Measurements from ENCODE around the gene CMYA5.

CMYA5 gene

GRCh38 chr5:79800979-79801827 lies 111.6 kb downstream of the CMYA5 start:
- FAIRE-seq, result no peak

DNA sequence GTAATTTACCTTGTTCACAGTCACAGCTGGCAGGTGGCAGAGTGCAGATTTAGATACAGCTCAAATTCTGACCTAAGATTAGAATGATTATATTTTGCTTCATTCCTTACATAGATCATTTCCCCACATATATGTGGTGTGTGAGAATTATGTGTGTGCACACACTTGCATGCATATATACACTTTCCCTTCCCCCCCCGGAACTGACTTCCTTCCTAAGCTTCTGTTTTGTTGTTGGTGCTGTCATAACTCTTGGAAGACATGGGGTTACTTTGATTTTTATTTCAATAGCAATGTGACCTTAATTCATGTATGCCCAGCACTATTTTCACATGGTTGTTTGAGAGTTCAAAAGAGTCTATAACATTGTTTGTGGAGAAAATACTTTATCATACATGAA lies 112.8 kb downstream of the CMYA5 start:
- no peak for FAIRE-seq

GRCh38 chr5:79803007-79803406 lies 113.4 kb downstream of the CMYA5 start:
- no peak for FAIRE-seq

DNA sequence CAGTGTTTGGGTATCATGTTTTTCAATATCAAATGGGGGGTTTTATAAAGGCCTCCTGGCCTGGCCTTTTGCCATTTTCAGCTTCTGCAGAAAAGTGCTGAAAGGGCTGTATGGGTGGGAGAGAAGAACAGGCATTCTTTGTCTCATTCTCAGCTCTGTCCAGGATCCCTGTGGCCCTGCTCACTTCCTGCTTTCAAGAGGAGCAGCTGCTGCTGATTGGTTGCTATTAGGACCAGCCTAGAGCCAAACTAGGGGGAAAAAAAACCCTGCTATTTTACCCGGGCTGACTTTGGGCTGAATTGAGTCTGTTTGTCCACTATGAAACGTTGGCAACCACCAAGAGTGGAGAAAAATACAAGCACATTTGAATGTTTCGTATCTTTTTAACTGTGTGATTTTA lies 117.1 kb downstream of the CMYA5 start:
- no peak for FAIRE-seq

GRCh38 chr5:79809743-79810142 lies 120.1 kb downstream of the CMYA5 start:
- no peak for FAIRE-seq

- FAIRE-seq, result no peak
Observed at GRCh38 chr5:79811081-79811480, 121.4 kb downstream of the CMYA5 start.

GRCh38 chr5:79811904-79812303 lies 122.3 kb downstream of the CMYA5 start:
- FAIRE-seq, result no peak

GRCh38 chr5:79814699-79815098 lies 125.1 kb downstream of the CMYA5 start:
- no peak for FAIRE-seq

DNA sequence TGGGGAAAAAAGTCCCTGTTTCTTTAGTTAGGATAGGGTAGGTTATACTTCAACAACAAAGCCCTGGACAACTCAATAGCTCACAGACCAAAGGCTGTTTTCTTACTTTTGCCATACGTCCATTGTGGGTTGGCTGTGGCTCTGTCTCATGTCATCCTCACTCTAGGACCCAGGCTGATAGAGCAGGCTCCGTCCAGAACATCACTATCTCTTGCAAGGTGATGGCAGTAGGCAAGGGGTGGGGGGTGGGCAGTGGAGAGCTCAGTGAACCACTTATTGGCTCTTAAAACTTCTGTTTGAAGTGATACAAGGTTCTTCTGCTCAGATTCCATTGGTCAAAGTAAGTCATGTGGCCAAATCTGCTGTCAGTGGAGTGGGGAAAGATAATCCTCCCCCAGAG lies 126.4 kb downstream of the CMYA5 start:
- no peak for FAIRE-seq

DNA sequence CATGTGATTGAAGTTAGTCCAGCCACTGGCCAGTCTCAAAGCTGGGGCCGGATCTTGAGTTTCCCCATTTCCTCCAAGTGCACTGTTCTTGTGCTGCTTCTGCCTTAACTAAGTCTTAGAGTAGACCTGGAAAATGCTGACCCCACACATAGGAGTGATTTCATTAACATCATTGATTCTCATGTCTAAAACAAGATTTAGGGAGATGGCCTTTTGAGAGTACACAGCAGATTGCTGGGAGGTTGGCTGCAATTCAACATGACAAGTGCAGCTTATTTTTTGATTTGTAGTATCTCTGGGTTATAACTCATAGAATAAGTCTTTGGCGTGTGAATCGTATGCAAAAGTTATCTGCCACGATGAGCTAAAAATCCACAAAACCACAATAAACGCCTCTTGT lies 131.0 kb downstream of the CMYA5 start:
- FAIRE-seq, result no peak

GRCh38 chr5:79824444-79824843 lies 134.8 kb downstream of the CMYA5 start:
- no peak for FAIRE-seq

DNA sequence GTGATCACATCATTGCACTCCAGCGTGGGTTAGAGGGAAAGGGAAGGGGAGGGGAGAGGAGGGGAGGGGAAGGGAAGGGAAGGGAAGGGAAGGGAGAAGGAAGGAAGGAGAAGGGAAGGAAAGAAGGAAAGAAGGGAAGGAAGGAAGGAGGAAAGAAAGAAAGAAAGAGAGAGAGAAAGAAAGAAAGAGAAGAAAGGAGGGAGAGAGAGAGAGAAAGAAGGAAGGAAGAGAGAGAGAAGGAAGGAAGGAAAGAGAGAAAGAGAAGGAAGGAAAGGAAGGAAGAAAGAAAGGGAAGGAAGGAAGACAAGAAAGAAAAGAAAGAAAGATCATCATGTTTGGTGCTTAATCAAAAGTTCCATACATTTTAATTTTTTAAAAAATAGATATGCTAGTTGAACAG lies 136.2 kb downstream of the CMYA5 start:
- no peak for FAIRE-seq

DNA sequence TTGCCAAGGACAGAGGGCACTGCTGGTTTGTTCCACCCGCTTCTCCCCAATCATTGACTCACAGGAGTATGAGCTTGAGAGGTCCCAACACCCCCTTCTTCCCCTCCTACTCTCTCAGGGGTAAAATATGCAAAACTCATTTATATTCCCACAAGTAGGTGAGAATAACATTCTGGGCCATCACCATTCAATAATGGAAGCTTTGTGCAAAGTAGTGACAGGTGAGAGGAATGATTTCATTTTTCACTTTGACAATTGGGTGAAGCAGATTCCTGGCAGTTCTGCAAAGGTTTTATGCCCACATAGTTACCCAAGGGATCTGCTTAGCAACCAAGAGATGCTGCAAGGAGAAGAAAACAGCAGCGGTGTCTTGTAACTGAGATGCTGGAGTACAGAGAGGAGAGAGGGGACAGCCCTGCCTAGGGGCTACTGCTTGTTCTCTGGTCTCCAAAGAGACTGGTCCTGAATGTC lies 137.6 kb downstream of the CMYA5 start:
- FAIRE-seq, result no peak

- no peak for FAIRE-seq
Observed at GRCh38 chr5:79829260-79829659, 139.6 kb downstream of the CMYA5 start.

DNA sequence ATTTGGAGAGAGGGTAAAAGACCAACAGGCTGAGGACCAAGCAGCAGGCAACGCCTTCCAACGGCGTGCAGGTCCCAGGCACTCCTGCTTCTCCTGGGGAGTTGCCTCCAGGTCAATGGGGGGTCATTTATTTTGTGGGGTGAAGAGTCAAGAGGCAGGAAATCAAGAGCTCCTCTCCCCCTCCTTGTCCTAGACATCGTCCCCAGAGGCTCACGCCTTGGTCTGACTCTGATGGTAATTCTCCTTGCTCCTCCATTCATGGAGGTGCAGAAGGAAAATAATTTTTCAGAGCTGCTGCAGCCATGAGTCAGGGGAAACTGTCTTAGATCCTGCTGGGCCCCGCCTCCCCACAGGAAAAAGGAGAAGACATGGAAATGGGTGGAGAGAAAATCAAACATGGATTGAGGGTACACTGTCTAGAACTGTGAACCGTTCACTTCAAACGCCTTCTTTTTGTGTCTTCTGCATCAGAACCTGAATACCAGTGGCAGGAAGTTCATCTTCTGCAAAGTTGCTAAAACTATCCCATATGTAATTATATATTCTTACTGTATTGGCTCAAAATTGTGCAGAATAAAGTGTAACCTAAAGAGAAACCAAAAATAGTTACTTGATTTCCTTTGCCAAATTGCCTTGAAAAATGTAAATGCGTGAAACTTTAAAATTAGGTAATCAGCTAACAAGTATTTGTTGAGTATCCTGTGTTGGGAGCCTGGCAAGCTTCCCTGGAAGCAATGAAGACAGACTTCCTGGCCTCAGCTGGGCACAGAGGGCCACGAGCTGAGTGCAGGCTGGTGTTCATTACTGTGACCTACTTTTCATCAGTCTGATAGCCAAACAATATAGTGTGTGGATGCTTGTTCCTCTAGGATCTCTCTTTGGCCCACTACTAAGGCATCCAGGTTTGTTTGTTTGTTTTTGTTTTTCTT lies 142.0 kb downstream of the CMYA5 start:
- no peak for FAIRE-seq

DNA sequence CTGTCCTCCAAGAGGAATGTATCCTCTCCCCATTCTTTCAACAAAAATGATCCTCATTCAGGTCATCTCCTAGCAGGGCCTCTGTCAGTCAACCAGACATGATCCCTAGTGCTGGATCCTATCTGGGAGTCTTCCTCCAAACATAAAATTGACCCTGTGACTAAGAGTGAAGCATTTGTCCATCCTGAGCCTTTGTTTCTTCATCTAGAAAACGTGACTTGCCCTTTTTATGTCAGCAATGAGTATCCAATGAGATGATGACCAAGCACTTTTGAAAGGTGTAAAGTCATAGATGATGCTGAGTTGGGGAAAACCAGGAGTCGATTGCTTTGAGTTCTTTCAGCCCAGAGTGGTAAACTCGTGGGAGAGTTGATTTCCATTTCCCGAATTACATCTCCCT lies 143.3 kb downstream of the CMYA5 start:
- FAIRE-seq, result no peak

GRCh38 chr5:79834098-79834753 lies 144.6 kb downstream of the CMYA5 start:
- FAIRE-seq, result no peak

DNA sequence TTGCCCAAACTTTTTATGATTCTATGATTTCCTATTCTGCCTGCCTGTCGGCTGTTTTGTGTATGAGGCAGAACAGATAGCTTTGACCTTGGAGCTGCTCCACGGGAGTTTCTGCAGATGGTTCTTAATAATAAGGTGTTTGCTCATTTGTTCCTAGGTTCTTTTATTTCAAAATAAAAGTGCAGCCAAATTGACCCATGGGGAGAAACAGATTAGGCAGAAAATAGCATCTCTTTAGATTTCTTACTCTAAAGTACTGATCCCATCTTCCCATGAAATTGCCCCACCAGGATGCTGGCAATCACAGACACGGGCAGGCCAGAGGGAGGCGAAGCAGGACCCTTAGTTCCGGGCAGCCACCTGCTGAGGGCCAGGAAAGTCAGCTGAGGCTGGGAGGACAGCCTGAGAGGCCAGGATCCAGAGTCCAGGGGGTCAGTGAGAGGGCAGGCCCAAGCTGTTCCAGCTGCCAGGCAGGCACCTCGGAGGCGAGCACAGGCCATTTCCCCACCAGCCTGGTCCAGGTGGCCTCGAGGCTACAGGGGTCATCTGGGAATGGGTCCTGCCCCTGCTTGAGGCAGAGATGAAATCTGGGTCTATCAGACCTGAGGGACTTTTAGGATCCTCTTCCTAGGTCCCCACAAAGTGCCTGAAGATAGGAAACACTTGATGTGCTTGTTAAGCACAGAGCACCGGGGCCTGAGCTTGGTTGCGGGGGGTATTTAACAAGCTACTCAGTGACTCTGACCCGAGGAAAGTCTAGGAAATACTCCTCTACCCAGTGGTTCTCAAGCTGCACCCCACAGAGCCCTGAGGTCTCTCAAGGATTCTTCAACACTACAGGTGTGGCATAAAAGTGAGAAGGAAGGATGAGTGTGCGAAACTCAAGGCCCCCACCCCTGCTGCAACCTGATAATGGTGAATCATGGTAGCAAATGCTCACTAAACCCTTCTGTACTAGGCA lies 145.4 kb downstream of the CMYA5 start:
- no peak for FAIRE-seq

DNA sequence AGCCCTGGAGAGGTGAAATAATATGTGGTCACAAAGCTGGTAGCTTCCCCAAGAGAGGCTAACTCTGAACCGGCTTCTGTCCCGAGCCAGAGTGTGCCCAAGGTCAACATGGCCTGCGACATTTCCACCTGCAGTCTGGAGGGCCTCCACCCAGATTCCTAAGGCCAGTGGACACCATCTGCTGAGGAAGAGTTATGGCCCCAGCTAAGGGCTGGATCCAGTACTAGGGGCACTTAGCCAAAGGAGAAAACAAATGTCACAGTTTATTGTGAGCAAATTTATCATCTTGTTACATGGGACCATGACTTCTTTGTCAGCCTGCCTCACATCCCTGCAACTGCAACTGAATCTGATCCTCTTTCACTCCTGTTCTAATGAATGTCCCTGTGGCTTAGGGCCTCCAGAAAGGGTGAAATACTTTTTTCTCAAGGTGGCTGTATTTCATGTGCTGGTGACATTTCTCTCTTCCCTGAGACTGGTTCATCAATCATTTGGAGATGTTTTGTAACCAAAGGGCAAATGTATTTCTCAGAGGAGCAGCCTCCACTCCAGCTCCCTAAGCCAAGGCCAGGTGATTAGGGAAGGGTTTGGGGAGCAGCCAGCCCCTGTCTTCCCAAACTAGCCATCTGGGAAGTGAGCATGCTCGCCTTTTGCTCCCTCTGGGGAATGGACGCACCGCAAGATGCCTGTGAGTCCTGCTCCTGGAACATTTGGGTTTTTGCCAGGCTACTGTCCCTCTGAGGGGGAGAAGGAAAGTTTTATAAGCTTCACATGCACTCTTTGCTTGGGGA lies 148.3 kb downstream of the CMYA5 start:
- no peak for FAIRE-seq

GRCh38 chr5:79840084-79840990 lies 150.7 kb downstream of the CMYA5 start:
- FAIRE-seq, result no peak
